GM21390 (cell line): ENCODE measurements around the gene ARHGEF38.
"Not testable (repeated sequence)": the region's sequence is repeated elsewhere in the genome, so short reads cannot be mapped to it uniquely, and the experiment has no call there.

Experiments
- ATAC-seq: cut with Tn5 transposase; IDR thresholded peaks from one replicate; pipeline ENCODE4 v1.9.1; 2021; ENCODE audit not compliant: unreplicated experiment

The ARHGEF38 gene

GRCh38 chr4:105605493-105605892, 53.1 kb downstream of the ARHGEF38 start:
- no peak for ATAC-seq

GRCh38 chr4:105607876-105608275, 55.5 kb downstream of the ARHGEF38 start:
- ATAC-seq, result no peak

GRCh38 chr4:105609819-105610218, 57.4 kb downstream of the ARHGEF38 start:
- not testable (repeated sequence) for ATAC-seq

- ATAC-seq, result no peak
These were observed 60.9 kb downstream of the ARHGEF38 start for GRCh38 chr4:105613306-105613705.

- ATAC-seq, result no peak
These were observed 66.9 kb downstream of the ARHGEF38 start for GRCh38 chr4:105619188-105619931.

GRCh38 chr4:105620640-105621323, 68.4 kb downstream of the ARHGEF38 start:
- ATAC-seq, result no peak

GRCh38 chr4:105622269-105622668, 69.8 kb downstream of the ARHGEF38 start:
- ATAC-seq, result no peak

- ATAC-seq, result no peak
These were observed 70.7 kb downstream of the ARHGEF38 start for GRCh38 chr4:105623099-105623498.

- peak; percentile 76 for ATAC-seq
These were observed 72.1 kb downstream of the ARHGEF38 start for GRCh38 chr4:105624530-105624929.

GRCh38 chr4:105625214-105625613, 72.8 kb downstream of the ARHGEF38 start:
- ATAC-seq, result no peak

GRCh38 chr4:105626846-105627245, 74.4 kb downstream of the ARHGEF38 start:
- no peak for ATAC-seq

GRCh38 chr4:105627620-105628019, 75.2 kb downstream of the ARHGEF38 start:
- ATAC-seq, result no peak

- no peak for ATAC-seq
These were observed 78.5 kb downstream of the ARHGEF38 start for GRCh38 chr4:105630670-105631655.

GRCh38 chr4:105631818-105632400, 79.5 kb downstream of the ARHGEF38 start:
- ATAC-seq, result no peak

GRCh38 chr4:105632599-105632998, 80.2 kb downstream of the ARHGEF38 start:
- no peak for ATAC-seq

GRCh38 chr4:105633241-105633640, 80.8 kb downstream of the ARHGEF38 start:
- no peak for ATAC-seq

GRCh38 chr4:105634402-105635080, 82.1 kb downstream of the ARHGEF38 start:
- ATAC-seq, result no peak

- ATAC-seq, result peak; percentile 89
These were observed 85.2 kb downstream of the ARHGEF38 start for GRCh38 chr4:105637408-105638176.

GRCh38 chr4:105641845-105642244, 89.4 kb downstream of the ARHGEF38 start:
- no peak for ATAC-seq

GRCh38 chr4:105644257-105644656, 91.8 kb downstream of the ARHGEF38 start:
- ATAC-seq, result no peak
